NCI-H748 (cell line): ENCODE results near the gene PGPEP1.
A peak's percentile ranks its signal among the peaks of the same experiment; 100 is the strongest.

Experiments
- DNase-seq: peaks from one replicate; lab custom pipeline; 2025; ENCODE audit not compliant: unreplicated experiment; lab: John Stamatoyannopoulos, UW

The PGPEP1 gene

GRCh38 chr19:18340190-18340989, at the start of gene PGPEP1:
TSS of gene PGPEP1 (plus strand) at chr19:18340598. CDS start at chr19:18340682, 84 bp downstream.
- DNase-seq, result peak; percentile 60

GRCh38 chr19:18291019-18291524, 49.3 kb upstream of the PGPEP1 start:
- no peak for DNase-seq

GRCh38 chr19:18291590-18292461, 48.6 kb upstream of the PGPEP1 start:
- DNase-seq, result peak; percentile 66

- DNase-seq, result peak; percentile 45
Measured at GRCh38 chr19:18292462-18292809, 48.0 kb upstream of the PGPEP1 start.

GRCh38 chr19:18292810-18293641, 47.4 kb upstream of the PGPEP1 start:
- DNase-seq, result peak; percentile 44

- no peak for DNase-seq
Measured at GRCh38 chr19:18293642-18294466, 46.5 kb upstream of the PGPEP1 start.

GRCh38 chr19:18294467-18294864, 45.9 kb upstream of the PGPEP1 start:
- DNase-seq, result peak; percentile 78

- DNase-seq, result no peak
Measured at GRCh38 chr19:18295034-18295451, 45.4 kb upstream of the PGPEP1 start.

- DNase-seq, result no peak
Measured at GRCh38 chr19:18297308-18297707, 43.1 kb upstream of the PGPEP1 start.

- DNase-seq, result no peak
Measured at GRCh38 chr19:18298601-18299000, 41.8 kb upstream of the PGPEP1 start.

- DNase-seq, result no peak
Measured at GRCh38 chr19:18299654-18300053, 40.7 kb upstream of the PGPEP1 start.

GRCh38 chr19:18300930-18301717, 39.3 kb upstream of the PGPEP1 start:
- no peak for DNase-seq

- no peak for DNase-seq
Measured at GRCh38 chr19:18301718-18302111, 38.7 kb upstream of the PGPEP1 start.

- DNase-seq, result no peak
Measured at GRCh38 chr19:18304208-18304457, 36.3 kb upstream of the PGPEP1 start.

- no peak for DNase-seq
Measured at GRCh38 chr19:18304458-18305310, 35.7 kb upstream of the PGPEP1 start.

- no peak for DNase-seq
Measured at GRCh38 chr19:18306209-18306887, 34.0 kb upstream of the PGPEP1 start.

GRCh38 chr19:18306888-18307260, 33.5 kb upstream of the PGPEP1 start:
- DNase-seq, result no peak

GRCh38 chr19:18307271-18307681, 33.1 kb upstream of the PGPEP1 start:
- no peak for DNase-seq
